Neuronal stem cell (in vitro differentiated cells): ENCODE results near the gene GMCL2.

Experiments
- DNase-seq: peaks from one replicate; pipeline ENCODE4 v3.0.0-alpha.2; 2013; ENCODE audit warnings: low spot score
- H2AFZ ChIP-seq: one replicate; pipeline ENCODE4 v1.6.1; 2013; ENCODE audit warnings: mild to moderate bottlenecking, low read length, inconsistent platforms
- H2AK5ac ChIP-seq: 2 replicates; pipeline ENCODE4 v1.6.1; 2013; ENCODE audit warnings: low read depth, mild to moderate bottlenecking, inconsistent platforms, low read length, moderate library complexity, mixed read lengths
- H2BK120ac ChIP-seq: 2 replicates; pipeline ENCODE4 v1.6.1; 2013; ENCODE audit warnings: low read depth, mild to moderate bottlenecking, inconsistent platforms, low read length, moderate library complexity, mixed read lengths
- H2BK12ac ChIP-seq: one replicate; pipeline ENCODE4 v1.6.1; 2013; ENCODE audit warnings: low read length, inconsistent platforms
- H2BK15ac ChIP-seq: 2 replicates; pipeline ENCODE4 v1.6.1; 2013; ENCODE audit warnings: mild to moderate bottlenecking, low read length, inconsistent platforms, mixed read lengths
- H2BK5ac ChIP-seq: one replicate; pipeline ENCODE4 v1.6.1; 2013; ENCODE audit warnings: inconsistent platforms, mild to moderate bottlenecking, low read length, moderate library complexity
- H3K14ac ChIP-seq: one replicate; pipeline ENCODE4 v1.6.1; 2013; ENCODE audit warnings: low read length, inconsistent platforms
- H3K18ac ChIP-seq: 2 replicates; pipeline ENCODE4 v1.6.1; 2013; ENCODE audit warnings: low read length, inconsistent platforms
- H3K23ac ChIP-seq: 2 replicates; pipeline ENCODE4 v1.6.1; 2013; ENCODE audit warnings: low read depth, mild to moderate bottlenecking, mixed read lengths, low read length, inconsistent platforms; ENCODE audit not compliant: poor library complexity
- H3K27ac ChIP-seq: replicated peaks from 3 replicates; pipeline ENCODE4 v1.5.1; 2013; ENCODE audit warnings: low read length, inconsistent platforms
- H3K27me3 ChIP-seq, 3 experiments: 2 replicates each; pipeline ENCODE4 v1.6.1; 2013; ENCODE audit warnings: low read length in 3 of 3, mild to moderate bottlenecking in 2 of 3, inconsistent platforms in 1 of 3, low read depth in 1 of 3, mixed read lengths in 1 of 3, moderate library complexity in 1 of 3; ENCODE audit not compliant: control insufficient read depth in 3 of 3, insufficient read depth in 3 of 3
- H3K36me3 ChIP-seq, 2 donors: replicated peaks in 1 of 2; 2 replicates each; pipeline ENCODE4 v1.6.1; 2013; ENCODE audit warnings: low read length in 2 of 2; ENCODE audit not compliant: control insufficient read depth in 2 of 2, insufficient read depth in 2 of 2
- H3K4ac ChIP-seq: 2 replicates; pipeline ENCODE4 v1.6.1; 2013; ENCODE audit warnings: inconsistent platforms, mild to moderate bottlenecking, low read length, moderate library complexity
- H3K4me1 ChIP-seq, 2 donors: 1 replicate in 1 of 2; 2 replicates in 1 of 2; pipeline ENCODE4 v1.6.1; 2013; ENCODE audit warnings: low read length in 2 of 2, low read depth in 1 of 2; ENCODE audit not compliant: control insufficient read depth in 2 of 2, insufficient read depth in 1 of 2
- H3K4me2 ChIP-seq: one replicate; pipeline ENCODE4 v1.6.1; 2013; ENCODE audit warnings: mild to moderate bottlenecking, low read length, inconsistent platforms; ENCODE audit not compliant: insufficient read depth, poor library complexity, severe bottlenecking
- H3K4me3 ChIP-seq, 2 donors: 2 replicates each; pipeline ENCODE4 v1.5.1; 2013; ENCODE audit warnings: low read length in 2 of 2, mild to moderate bottlenecking in 2 of 2, inconsistent platforms in 1 of 2, moderate library complexity in 1 of 2
- H3K79me1 ChIP-seq: one replicate; pipeline ENCODE4 v1.6.1; 2013; ENCODE audit warnings: low read depth, mild to moderate bottlenecking, inconsistent platforms, low read length, moderate library complexity
- H3K9ac ChIP-seq: one replicate; pipeline ENCODE4 v1.6.1; 2013; ENCODE audit warnings: mild to moderate bottlenecking, low read depth, low read length, inconsistent platforms; ENCODE audit not compliant: poor library complexity
- H3K9me3 ChIP-seq, 2 donors: replicated peaks in 1 of 2; 2 replicates each; pipeline versions ENCODE3 to v1.6.1; 2013; ENCODE audit warnings: low read length in 2 of 2, mild to moderate bottlenecking in 2 of 2, inconsistent platforms in 1 of 2, low read depth in 1 of 2, mixed read lengths in 1 of 2, moderate library complexity in 1 of 2; ENCODE audit not compliant: control insufficient read depth in 2 of 2, insufficient read depth in 1 of 2
- H4K8ac ChIP-seq: one replicate; pipeline ENCODE4 v1.6.1; 2013; ENCODE audit warnings: low read depth, mild to moderate bottlenecking, inconsistent platforms, low read length, moderate library complexity
- H4K91ac ChIP-seq: one replicate; pipeline ENCODE4 v1.6.1; 2013; ENCODE audit warnings: low read length, low read depth, mild to moderate bottlenecking, inconsistent platforms; ENCODE audit not compliant: poor library complexity
- WGBS, 2 donors: extraction: QIAGEN DNeasy Blood & Tissue Kit; methylation state at CpG; one replicate each; pipeline ENCODE4 v1.1.7; 2013; ENCODE audit warnings: missing lambda C conversion rate in 2 of 2, mixed read lengths in 1 of 2; ENCODE audit not compliant: insufficient read length in 2 of 2, insufficient replicate concordance in 1 of 2; ENCODE audit errors: extremely low coverage in 2 of 2; 5-methylcytosine and 5-hydroxymethylcytosine counted together

The GMCL2 gene

GRCh38 chr5:178218827-178219226 lies 31.7 kb upstream of the GMCL2 start:
- Histone ChIP-seq H3K23ac (no peak overlapping the region), H3K14ac (no peak overlapping the region), H3K79me1 (peaks cover 1% of the 10 kb centered on the region), H2BK12ac (no peak overlapping the region), H3K4me2 (no peak overlapping the region), H3K4me1 (peaks cover 0 to 11% of the 10 kb centered on the region in 2 donors), H2AFZ (no peak overlapping the region), H3K4ac (no peak overlapping the region), H3K27me3 (no peaks in the 10 kb centered on the region), H3K9ac (no peak overlapping the region), H3K18ac (no peak overlapping the region), H3K27ac (no peak overlapping the region), H2BK5ac (no peak overlapping the region), H2AK5ac (no peak overlapping the region), H3K9me3 (peaks cover 0 to 2% of the 10 kb centered on the region in 2 donors), H4K91ac (no peak overlapping the region), H2BK15ac (no peak overlapping the region), H3K36me3 (peaks cover 40 to 80% of the 10 kb centered on the region in 2 donors), H4K8ac (no peak overlapping the region), H3K4me3 (no peak overlapping the region), H2BK120ac (no peak overlapping the region)
- DNase-seq: no peak
- WGBS, 2 donors: no CpG with 5 or more reads among the region's 3 CpGs

GRCh38 chr5:178218237-178218776 lies 31.1 kb upstream of the GMCL2 start:
- H3K14ac ChIP-seq: no peak overlapping the region
- no peak overlapping the region for H2AK5ac ChIP-seq
- H3K36me3 ChIP-seq: peaks cover 44 to 82% of the 10 kb centered on the region in 2 donors
- DNase-seq: no peak
- H3K4me2 ChIP-seq: no peak overlapping the region
- WGBS, 2 donors: no CpG with 5 or more reads among the region's 5 CpGs
- peaks cover 1% of the 10 kb centered on the region for H3K79me1 ChIP-seq
- no peak overlapping the region for H3K9ac ChIP-seq
- no peaks in the 10 kb centered on the region for H3K27me3 ChIP-seq
- no peak overlapping the region for H2BK5ac ChIP-seq
- H4K91ac ChIP-seq: no peak overlapping the region
- no peak overlapping the region for H3K18ac ChIP-seq
- H2BK12ac ChIP-seq: no peak overlapping the region
- H3K4me1 ChIP-seq: peaks cover 0 to 7% of the 10 kb centered on the region in 2 donors
- H3K23ac ChIP-seq: no peak overlapping the region
- H3K4me3 ChIP-seq: no peak overlapping the region
- H2BK120ac ChIP-seq: no peak overlapping the region
- H2AFZ ChIP-seq: no peak overlapping the region
- H3K4ac ChIP-seq: no peak overlapping the region
- no peak overlapping the region for H3K27ac ChIP-seq
- no peak overlapping the region for H4K8ac ChIP-seq
- H2BK15ac ChIP-seq: no peak overlapping the region
- peaks cover 0 to 2% of the 10 kb centered on the region in 2 donors for H3K9me3 ChIP-seq

GRCh38 chr5:178216779-178217178 lies 29.6 kb upstream of the GMCL2 start:
- no peak overlapping the region for H2AK5ac ChIP-seq
- no peak overlapping the region for H3K18ac ChIP-seq
- peaks cover 53 to 84% of the 10 kb centered on the region in 2 donors for H3K36me3 ChIP-seq
- H3K4me1 ChIP-seq: peaks cover 0 to 2% of the 10 kb centered on the region in 2 donors
- H3K9ac ChIP-seq: no peak overlapping the region
- H4K8ac ChIP-seq: no peak overlapping the region
- no peaks in the 10 kb centered on the region for H3K27me3 ChIP-seq
- H3K79me1 ChIP-seq: peaks cover 1% of the 10 kb centered on the region
- no peak overlapping the region for H3K27ac ChIP-seq
- no peak overlapping the region for H2AFZ ChIP-seq
- H2BK120ac ChIP-seq: no peak overlapping the region
- no peak overlapping the region for H3K4ac ChIP-seq
- DNase-seq: no peak
- no peak overlapping the region for H4K91ac ChIP-seq
- H3K23ac ChIP-seq: no peak overlapping the region
- WGBS, 2 donors: no CpG with 5 or more reads among the region's 3 CpGs
- H3K9me3 ChIP-seq: peaks cover 0 to 2% of the 10 kb centered on the region in 2 donors
- no peak overlapping the region for H3K4me3 ChIP-seq
- no peak overlapping the region for H3K4me2 ChIP-seq
- no peak overlapping the region for H2BK12ac ChIP-seq
- H2BK5ac ChIP-seq: no peak overlapping the region
- H2BK15ac ChIP-seq: no peak overlapping the region
- no peak overlapping the region for H3K14ac ChIP-seq

GRCh38 chr5:178216088-178216534 lies 28.9 kb upstream of the GMCL2 start:
- Histone ChIP-seq H2BK12ac (no peak overlapping the region), H3K27me3 (no peaks in the 10 kb centered on the region), H3K18ac (no peak overlapping the region), H3K4me3 (no peak overlapping the region), H3K36me3 (peaks cover 55 to 85% of the 10 kb centered on the region in 2 donors), H3K4ac (no peak overlapping the region), H2AK5ac (no peak overlapping the region), H2BK5ac (no peak overlapping the region), H3K9ac (no peak overlapping the region), H3K79me1 (peaks cover 1% of the 10 kb centered on the region), H2BK120ac (no peak overlapping the region), H3K4me1 (no peaks in the 10 kb centered on the region), H2BK15ac (no peak overlapping the region), H3K27ac (no peak overlapping the region), H3K23ac (no peak overlapping the region), H4K8ac (no peak overlapping the region), H3K14ac (no peak overlapping the region), H3K9me3 (no peaks in the 10 kb centered on the region), H4K91ac (no peak overlapping the region), H3K4me2 (no peak overlapping the region), H2AFZ (no peak overlapping the region)
- WGBS, 2 donors: no CpG with 5 or more reads among the region's 5 CpGs
- DNase-seq: no peak
